GM12872 (cell line): ENCODE data around the gene MBTPS1.

Source experiments
- CTCF ChIP-seq: IDR thresholded peaks from 3 replicates; pipeline ENCODE4 v1.5.1; 2011; ENCODE audit warnings: low read depth, mild to moderate bottlenecking, low read length, moderate library complexity; ENCODE audit not compliant: insufficient read depth

The MBTPS1 gene

GRCh38 chr16:84141143-84141670 lies 24.5 kb upstream of the MBTPS1 start:
- TF ChIP-seq CTCF = 0 out of 3 replicates have a peak, but pooled peaks have one; percentile 27

GRCh38 chr16:84139628-84140258 lies 23.0 kb upstream of the MBTPS1 start:
- no peak for TF ChIP-seq CTCF

GRCh38 chr16:84138824-84139627 lies 22.3 kb upstream of the MBTPS1 start:
- TF ChIP-seq CTCF = no peak

- no peak for TF ChIP-seq CTCF
Measured at GRCh38 chr16:84138500-84138823, 21.7 kb upstream of the MBTPS1 start.

- TF ChIP-seq CTCF = no peak
Measured at GRCh38 chr16:84137769-84138357, 21.1 kb upstream of the MBTPS1 start.

- no peak for TF ChIP-seq CTCF
Measured at GRCh38 chr16:84137287-84137686, 20.5 kb upstream of the MBTPS1 start.

- no peak for TF ChIP-seq CTCF
Measured at GRCh38 chr16:84136331-84137125, 19.8 kb upstream of the MBTPS1 start.
